ENCODE data around the gene MYO7A. TPM values are rescaled to one million over a fixed set of nuclear protein-coding genes. Genes with fewer than 3 reads are reported as not detected.

Gene MYO7A
- total and polyA plus RNA-seq, 8 donors = 1.4 to 29.2 (median 3.3) TPM

- Histone ChIP-seq H3K36me3 (peaks cover 0 to 29% (median 16%) of the 10 kb centered on the region in 4 donors), H3K27me3 (no peaks in the 10 kb centered on the region), H3K4me3 (no peak overlapping the region), H3K4me1 (peaks cover 16 to 64% (median 35%) of the 10 kb centered on the region in 4 donors), H3K27ac (peak overlapping the region in 2 of 5 donors; percentile 6 to 47), H3K9me3 (no peaks in the 10 kb centered on the region)
- intact Hi-C loops (cut with DNase I; ENCODE audit: low total_unique reads) = no loop called here
- TF ChIP-seq EP300 (IDR thresholded peaks at IDR 0.05) = no peak
- no peak for TF ChIP-seq CTCF (IDR thresholded peaks at IDR 0.05)
- TF ChIP-seq POLR2A (IDR thresholded peaks at IDR 0.05) = no peak
- no peak for TF ChIP-seq POLR2AphosphoS5 (IDR thresholded peaks at IDR 0.05)
- peak in 1 of 2 donors; percentile 55 for DNase-seq
- WGBS, 5 donors = 72 to 78% (median 75%) methylated on average over 7 to 11 of the region's 11 CpGs
Measured at GRCh38 chr11:77109236-77110019, 18.6 kb upstream of the MYO7A start.

- Histone ChIP-seq H3K27me3 (no peaks in the 10 kb centered on the region), H3K4me1 (peaks cover 16 to 53% (median 28%) of the 10 kb centered on the region in 4 donors), H3K4me3 (no peak overlapping the region), H3K9me3 (no peaks in the 10 kb centered on the region), H3K36me3 (peaks cover 0 to 34% (median 28%) of the 10 kb centered on the region in 4 donors), H3K27ac (no peak overlapping the region)
- 76 to 89% (median 84%) methylated on average over 3 to 6 of the region's 6 CpGs for WGBS, 5 donors
- DNase-seq = no peak
- no peak for TF ChIP-seq CTCF (IDR thresholded peaks at IDR 0.05)
- TF ChIP-seq POLR2A (IDR thresholded peaks at IDR 0.05) = no peak
- no peak for TF ChIP-seq EP300 (IDR thresholded peaks at IDR 0.05)
- no peak for TF ChIP-seq POLR2AphosphoS5 (IDR thresholded peaks at IDR 0.05)
- intact Hi-C loops (cut with DNase I; ENCODE audit: low total_unique reads) = no loop called here
Measured at GRCh38 chr11:77110836-77111235, 17.2 kb upstream of the MYO7A start.

GRCh38 chr11:77111277-77111676 lies 16.8 kb upstream of the MYO7A start:
- Histone ChIP-seq H3K27ac (no peak overlapping the region), H3K4me3 (no peak overlapping the region), H3K27me3 (no peaks in the 10 kb centered on the region), H3K36me3 (peaks cover 0 to 39% (median 32%) of the 10 kb centered on the region in 4 donors), H3K9me3 (no peaks in the 10 kb centered on the region), H3K4me1 (peaks cover 16 to 48% (median 26%) of the 10 kb centered on the region in 4 donors)
- intact Hi-C loops (cut with DNase I; ENCODE audit: low total_unique reads) = no loop called here
- no peak for DNase-seq
- 58 to 75% (median 65%) methylated on average over 3 of the region's 3 CpGs for WGBS, 5 donors
- TF ChIP-seq EP300 (IDR thresholded peaks at IDR 0.05) (no peak), POLR2AphosphoS5 (IDR thresholded peaks at IDR 0.05) (no peak), POLR2A (IDR thresholded peaks at IDR 0.05) (no peak), CTCF (IDR thresholded peaks at IDR 0.05) (no peak)

- 94 to 97% (median 94%) methylated on average over 6 of the region's 6 CpGs for WGBS, 5 donors
- Histone ChIP-seq H3K27ac (no peak overlapping the region), H3K36me3 (peaks cover 0 to 46% (median 37%) of the 10 kb centered on the region in 4 donors), H3K27me3 (no peaks in the 10 kb centered on the region), H3K9me3 (no peaks in the 10 kb centered on the region), H3K4me3 (no peak overlapping the region), H3K4me1 (peaks cover 14 to 42% (median 21%) of the 10 kb centered on the region in 4 donors)
- no peak for TF ChIP-seq POLR2A (IDR thresholded peaks at IDR 0.05)
- no peak for TF ChIP-seq EP300 (IDR thresholded peaks at IDR 0.05)
- TF ChIP-seq POLR2AphosphoS5 (IDR thresholded peaks at IDR 0.05) = no peak
- TF ChIP-seq CTCF (IDR thresholded peaks at IDR 0.05) = no peak
- DNase-seq = no peak
- intact Hi-C loops (cut with DNase I; ENCODE audit: low total_unique reads) = no loop called here
Measured at GRCh38 chr11:77111946-77112345, 16.1 kb upstream of the MYO7A start.
